CD14-positive monocyte (primary cell): ENCODE data around the gene TNFRSF14. TPM values are rescaled to one million over a fixed set of nuclear protein-coding genes. Genes with fewer than 3 reads are reported as not detected.
A peak's percentile ranks its signal among the peaks of the same experiment; 100 is the strongest.

Experiments used
- DNase-seq, 3 donors: peaks; one replicate each; pipeline ENCODE4 v3.0.0-alpha.2; 2011 to 2022
- H2AFZ ChIP-seq: 2 replicates; pipeline ENCODE4 v1.6.0; 2012; ENCODE audit warnings: mild to moderate bottlenecking, low read depth, low read length, inconsistent platforms; ENCODE audit not compliant: insufficient read depth, poor library complexity, severe bottlenecking
- H3K27ac ChIP-seq, 2 donors: 1 replicate in 1 of 2; 2 replicates in 1 of 2; pipeline ENCODE4 v1.5.1; 2012 to 2013; ENCODE audit warnings: low read length in 2 of 2, control low read depth in 1 of 2, inconsistent platforms in 1 of 2, low read depth in 1 of 2, mild to moderate bottlenecking in 1 of 2
- H3K27me3 ChIP-seq, 2 donors: one replicate each; pipeline versions ENCODE4 v1.6.0 to v1.6.1; 2011 to 2013; ENCODE audit warnings: low read length in 2 of 2; ENCODE audit not compliant: control insufficient read depth in 2 of 2, insufficient read depth in 2 of 2
- H3K36me3 ChIP-seq, 2 donors: replicated peaks in 1 of 2; 1 replicate in 1 of 2; 2 replicates in 1 of 2; pipeline versions ENCODE4 v1.5.1 to v1.6.1; 2012 to 2013; ENCODE audit warnings: low read length in 2 of 2, control low read depth in 1 of 2, inconsistent platforms in 1 of 2, mild to moderate bottlenecking in 1 of 2; ENCODE audit not compliant: insufficient read depth in 2 of 2, control insufficient read depth in 1 of 2
- H3K4me1 ChIP-seq, 2 donors: 1 replicate in 1 of 2; 2 replicates in 1 of 2; pipeline versions ENCODE4 v1.5.1 to v1.6.1; 2012 to 2013; ENCODE audit warnings: low read length in 2 of 2, control low read depth in 1 of 2, inconsistent platforms in 1 of 2, mild to moderate bottlenecking in 1 of 2, moderate library complexity in 1 of 2; ENCODE audit not compliant: insufficient read depth in 2 of 2, control insufficient read depth in 1 of 2
- H3K4me2 ChIP-seq: replicated peaks from 2 replicates; pipeline ENCODE3; 2012; ENCODE audit warnings: low read length, moderate library complexity, mild to moderate bottlenecking; ENCODE audit not compliant: poor library complexity, severe bottlenecking; ENCODE audit errors: extremely low read depth
- H3K4me3 ChIP-seq, 3 experiments: fragments of 200-600 bp in 1 of 3; sonication (generic) in 1 of 3; replicated peaks in 1 of 3; 1 replicate in 2 of 3; 2 replicates in 1 of 3; pipeline ENCODE4 v1.5.1; 2011 to 2013; ENCODE audit warnings: low read length in 3 of 3, mild to moderate bottlenecking in 3 of 3, control low read depth in 2 of 3, low read depth in 2 of 3, inconsistent platforms in 1 of 3, moderate library complexity in 1 of 3
- H3K79me2 ChIP-seq: 2 replicates; pipeline ENCODE4 v1.6.0; 2012; ENCODE audit warnings: mild to moderate bottlenecking, control low read depth, inconsistent platforms, low read length, moderate library complexity; ENCODE audit not compliant: insufficient read depth
- H3K9ac ChIP-seq: 2 replicates; pipeline ENCODE4 v1.6.0; 2017; ENCODE audit warnings: low read length, mild to moderate bottlenecking; ENCODE audit not compliant: insufficient read depth, poor library complexity, severe bottlenecking
- H3K9me3 ChIP-seq, 2 donors: replicated peaks in 1 of 2; 1 replicate in 1 of 2; 2 replicates in 1 of 2; pipeline versions ENCODE4 v1.5.1 to v1.6.1; 2012 to 2013; ENCODE audit warnings: low read length in 2 of 2, control low read depth in 1 of 2; ENCODE audit not compliant: control insufficient read depth in 1 of 2, insufficient read depth in 1 of 2
- H4K20me1 ChIP-seq: 2 replicates; pipeline ENCODE4 v1.6.0; 2012; ENCODE audit warnings: mild to moderate bottlenecking, low read length, control low read depth, moderate library complexity; ENCODE audit not compliant: insufficient read depth
- H3K27ac Mint-ChIP-seq, 7 donors: one replicate each; pipeline ENCODE4 v1.8.0; 2020; ENCODE audit warnings: mild to moderate bottlenecking in 7 of 7, mixed read lengths in 7 of 7, moderate library complexity in 6 of 7, inconsistent platforms in 2 of 7
- H3K27me3 Mint-ChIP-seq, 3 donors: one replicate each; pipeline ENCODE4 v1.8.0; 2021 to 2022; ENCODE audit warnings: low read depth in 3 of 3, mild to moderate bottlenecking in 3 of 3, mixed read lengths in 3 of 3, moderate library complexity in 3 of 3, inconsistent platforms in 1 of 3
- H3K36me3 Mint-ChIP-seq, 2 donors: one replicate each; pipeline ENCODE4 v1.8.0; 2020; ENCODE audit warnings: mixed read lengths in 2 of 2, inconsistent platforms in 1 of 2, mild to moderate bottlenecking in 1 of 2
- H3K4me1 Mint-ChIP-seq: one replicate; pipeline ENCODE4 v1.8.0; 2020; ENCODE audit warnings: mild to moderate bottlenecking, mixed read lengths
- H3K4me3 Mint-ChIP-seq, 2 donors: one replicate each; pipeline ENCODE4 v1.8.0; 2020; ENCODE audit warnings: mild to moderate bottlenecking in 2 of 2, mixed read lengths in 2 of 2, moderate library complexity in 1 of 2
- H3K9me3 Mint-ChIP-seq, 7 donors: one replicate each; pipeline ENCODE4 v1.8.0; 2020 to 2022; ENCODE audit warnings: mixed read lengths in 7 of 7, mild to moderate bottlenecking in 6 of 7, moderate library complexity in 6 of 7, inconsistent platforms in 2 of 7
- WGBS: methylation state at CpG from one replicate; pipeline ENCODE4 v1.1.5; 2013; ENCODE audit warnings: missing lambda C conversion rate; ENCODE audit not compliant: insufficient coverage; 5-methylcytosine and 5-hydroxymethylcytosine counted together
- intact Hi-C, 2 donors: fragments of 100-400 bp; cut with micrococcal nuclease; formaldehyde crosslinking; loops; one replicate each; pipeline versions ENCODE4 v1.15.0 to v1.15.1; 2023
- polyA plus RNA-seq, 3 donors: library from polyadenylated mRNA; depleted of rRNA in 1 of 3; unstranded in 2 of 3; stranded (reverse) in 1 of 3; fragments of 300-500 nt in 2 of 3; fragments of >200 nt in 1 of 3; fragmentation: Illumina TruSeq in 2 of 3; gene quantifications; 1 replicate in 2 of 3; 2 replicates in 1 of 3; pipeline ENCODE4 v1.2.3, GENCODE V29; 2012 to 2021
- TF ChIP-seq, protein P1 (sequence below): fragments of 200-600 bp; IDR thresholded peaks from one replicate; pipeline ENCODE4 v1.8.0; 2022; ENCODE audit warnings: antibody characterized with exemption, mild to moderate bottlenecking

Gene TNFRSF14
- polyA plus RNA-seq, 3 donors, result 62.1 to 512 (median 64.4) TPM

DNA sequence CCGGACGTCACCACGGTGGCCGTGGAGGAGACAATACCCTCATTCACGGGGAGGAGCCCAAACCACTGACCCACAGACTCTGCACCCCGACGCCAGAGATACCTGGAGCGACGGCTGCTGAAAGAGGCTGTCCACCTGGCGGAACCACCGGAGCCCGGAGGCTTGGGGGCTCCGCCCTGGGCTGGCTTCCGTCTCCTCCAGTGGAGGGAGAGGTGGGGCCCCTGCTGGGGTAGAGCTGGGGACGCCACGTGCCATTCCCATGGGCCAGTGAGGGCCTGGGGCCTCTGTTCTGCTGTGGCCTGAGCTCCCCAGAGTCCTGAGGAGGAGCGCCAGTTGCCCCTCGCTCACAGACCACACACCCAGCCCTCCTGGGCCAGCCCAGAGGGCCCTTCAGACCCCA, 7.0 kb downstream of the TNFRSF14 start:
- peaks cover 5% of the 10 kb centered on the region for H3K4me1 Mint-ChIP-seq
- Histone ChIP-seq H3K27ac (no peak overlapping the region), H3K4me3 (no peak overlapping the region), H3K4me1 (peaks cover 4 to 6% of the 10 kb centered on the region in 2 donors), H3K9me3 (no peaks in the 10 kb centered on the region), H2AFZ (no peak overlapping the region), H3K36me3 (peaks cover 55 to 58% of the 10 kb centered on the region in 2 donors), H3K79me2 (peaks cover 4% of the 10 kb centered on the region), H3K27me3 (no peaks in the 10 kb centered on the region), H3K9ac (no peak overlapping the region), H3K4me2 (no peak overlapping the region), H4K20me1 (peaks cover 57% of the 10 kb centered on the region)
- H3K27me3 Mint-ChIP-seq, result peaks cover 6 to 13% (median 7%) of the 10 kb centered on the region in 3 donors
- TF ChIP-seq, protein P1, sequence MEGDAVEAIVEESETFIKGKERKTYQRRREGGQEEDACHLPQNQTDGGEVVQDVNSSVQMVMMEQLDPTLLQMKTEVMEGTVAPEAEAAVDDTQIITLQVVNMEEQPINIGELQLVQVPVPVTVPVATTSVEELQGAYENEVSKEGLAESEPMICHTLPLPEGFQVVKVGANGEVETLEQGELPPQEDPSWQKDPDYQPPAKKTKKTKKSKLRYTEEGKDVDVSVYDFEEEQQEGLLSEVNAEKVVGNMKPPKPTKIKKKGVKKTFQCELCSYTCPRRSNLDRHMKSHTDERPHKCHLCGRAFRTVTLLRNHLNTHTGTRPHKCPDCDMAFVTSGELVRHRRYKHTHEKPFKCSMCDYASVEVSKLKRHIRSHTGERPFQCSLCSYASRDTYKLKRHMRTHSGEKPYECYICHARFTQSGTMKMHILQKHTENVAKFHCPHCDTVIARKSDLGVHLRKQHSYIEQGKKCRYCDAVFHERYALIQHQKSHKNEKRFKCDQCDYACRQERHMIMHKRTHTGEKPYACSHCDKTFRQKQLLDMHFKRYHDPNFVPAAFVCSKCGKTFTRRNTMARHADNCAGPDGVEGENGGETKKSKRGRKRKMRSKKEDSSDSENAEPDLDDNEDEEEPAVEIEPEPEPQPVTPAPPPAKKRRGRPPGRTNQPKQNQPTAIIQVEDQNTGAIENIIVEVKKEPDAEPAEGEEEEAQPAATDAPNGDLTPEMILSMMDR, result no peak
- H3K27ac Mint-ChIP-seq, result no peak overlapping the region
- H3K36me3 Mint-ChIP-seq, result peaks cover 37 to 52% of the 10 kb centered on the region in 2 donors
- no peak for DNase-seq
- H3K4me3 Mint-ChIP-seq, result no peak overlapping the region
- no peaks in the 10 kb centered on the region for H3K9me3 Mint-ChIP-seq
- intact Hi-C loops, result no loop called here
- 95% methylated on average over 17 of the region's 18 CpGs for WGBS

DNA sequence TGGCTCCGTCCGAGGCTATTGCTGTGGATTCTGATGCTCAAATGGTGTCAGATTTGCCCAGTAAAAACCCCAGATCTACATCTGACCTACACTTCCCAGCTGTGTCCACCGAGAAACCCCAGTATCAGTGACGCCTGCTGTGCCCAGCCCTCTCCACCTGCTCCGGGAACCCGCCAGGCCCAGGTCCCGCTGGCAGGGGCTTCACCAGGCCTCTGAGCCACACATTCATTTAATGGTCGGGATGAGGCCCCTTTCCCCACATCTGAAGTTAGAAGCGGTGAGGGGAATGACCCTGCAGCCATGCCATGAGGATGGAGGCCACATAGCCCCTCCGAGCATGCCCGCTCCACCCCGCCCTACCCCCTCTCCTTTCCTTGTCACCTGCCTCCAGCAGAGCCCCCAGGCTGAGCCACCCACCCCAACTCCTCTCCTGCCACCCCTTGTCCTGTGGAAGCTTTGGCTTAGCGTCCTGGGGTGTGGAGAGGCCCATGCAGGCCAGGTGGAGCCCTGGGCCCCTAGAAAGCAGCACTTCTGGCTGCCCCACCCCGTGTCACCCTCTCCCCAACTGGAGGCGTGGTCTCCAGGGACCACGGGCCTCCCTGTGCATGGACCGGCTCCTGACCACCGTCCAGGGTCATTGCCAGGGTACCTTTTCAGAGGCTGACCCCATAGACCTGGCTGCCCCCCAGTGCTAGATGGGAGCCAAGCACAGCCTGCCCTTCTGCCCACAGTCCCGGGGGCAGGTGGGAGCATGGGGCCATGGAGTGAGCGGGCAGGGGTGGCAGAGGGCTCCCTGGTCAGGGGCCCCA, 8.0 kb downstream of the TNFRSF14 start:
- Histone ChIP-seq H2AFZ (no peak overlapping the region), H3K4me2 (no peak overlapping the region), H3K36me3 (peaks cover 45 to 48% of the 10 kb centered on the region in 2 donors), H3K4me1 (no peaks in the 10 kb centered on the region), H3K4me3 (no peak overlapping the region), H3K9me3 (no peaks in the 10 kb centered on the region), H4K20me1 (peaks cover 48% of the 10 kb centered on the region), H3K79me2 (no peaks in the 10 kb centered on the region), H3K9ac (no peak overlapping the region), H3K27me3 (no peaks in the 10 kb centered on the region), H3K27ac (no peak overlapping the region)
- H3K4me1 Mint-ChIP-seq, result peaks cover 2% of the 10 kb centered on the region
- intact Hi-C loops, result no loop called here
- H3K9me3 Mint-ChIP-seq, result no peaks in the 10 kb centered on the region
- H3K27ac Mint-ChIP-seq, result peak overlapping the region in 1 of 7 donors; percentile 12
- WGBS, result 85% methylated on average over 16 of the region's 20 CpGs
- DNase-seq, result no peak
- TF ChIP-seq, protein P1, result no peak
- peaks cover 32 to 41% of the 10 kb centered on the region in 2 donors for H3K36me3 Mint-ChIP-seq
- no peak overlapping the region for H3K4me3 Mint-ChIP-seq
- peaks cover 6 to 15% (median 7%) of the 10 kb centered on the region in 3 donors for H3K27me3 Mint-ChIP-seq
